HepG2 (cell line): ENCODE results near the gene TULP4. TPM values are rescaled to one million over a fixed set of nuclear protein-coding genes. Genes with fewer than 3 reads are reported as not detected.

Experiments used
- ATAC-seq: fragments of 200-7000 bp; cut with Tn5 transposase; 3 replicates; pipeline ENCODE4 v1.9.1; 2020; ENCODE audit warnings: mild to moderate bottlenecking, moderate library complexity
- BruUV-seq: library from RNA; stranded (reverse); fragments of 400-500 nt; replicated peaks from 2 replicates; lab custom pipeline; 2021; lab: Mats Ljungman, UMichigan
- CTCF ChIA-PET: fragments of 300-600 bp; formaldehyde crosslinking; extraction: SDS; loops from one replicate; lab custom pipeline; 2021; ENCODE audit warnings: low total read pairs, inconsistent platforms, low intra/inter-chr PET ratio; lab: Yijun Ruan, JAX
- POLR2A ChIA-PET: fragments of 350-600 bp; sonication (Branson Sonifier 250); formaldehyde crosslinking; loops from one replicate; lab custom pipeline; 2020; ENCODE audit warnings: antibody characterized with exemption, inconsistent platforms; lab: Yijun Ruan, JAX
- DNase-seq: peaks from one replicate; pipeline ENCODE4 v3.0.0-alpha.2; 2015; ENCODE audit warnings: low spot score
- FAIRE-seq: peaks from 3 replicates; lab custom pipeline; 2011; peaks lifted over from hg19 to GRCh38; lab: Jason Lieb, UNC
- H2AFZ ChIP-seq: one replicate; pipeline ENCODE4 v1.6.1; 2011; ENCODE audit warnings: low read length, inconsistent platforms
- H3K27ac ChIP-seq: fragments of 300-600 bp; 3 replicates; pipeline ENCODE4 v1.8.0; 2011; ENCODE audit warnings: mixed run types, mild to moderate bottlenecking, mixed read lengths, low read length, inconsistent platforms; ENCODE audit not compliant: insufficient read depth; ENCODE audit errors: extremely low read length
- H3K27me3 ChIP-seq, 2 experiments: fragments of 200-600 bp in 1 of 2; 2 replicates in 1 of 2; 3 replicates in 1 of 2; pipeline versions ENCODE4 v1.6.0 to v1.8.0; 2011; ENCODE audit warnings: low read length in 2 of 2, mild to moderate bottlenecking in 2 of 2, moderate library complexity in 2 of 2, inconsistent platforms in 1 of 2; ENCODE audit not compliant: insufficient read depth in 2 of 2, control insufficient read depth in 1 of 2
- H3K36me3 ChIP-seq, 2 experiments: fragments of 200-600 bp in 1 of 2; replicated peaks in 1 of 2; 2 replicates in 1 of 2; 3 replicates in 1 of 2; pipeline versions ENCODE4 v1.5.1 to v1.8.0; 2011; ENCODE audit warnings: low read length in 2 of 2, inconsistent platforms in 1 of 2; ENCODE audit not compliant: insufficient read depth in 2 of 2, control insufficient read depth in 1 of 2
- H3K4me1 ChIP-seq: 2 replicates; pipeline ENCODE4 v1.5.1; 2012; ENCODE audit warnings: low read length, inconsistent platforms; ENCODE audit not compliant: insufficient read depth
- H3K4me2 ChIP-seq: 2 replicates; pipeline ENCODE4 v1.6.0; 2011; ENCODE audit warnings: low read depth, low read length, inconsistent platforms
- H3K4me3 ChIP-seq, 3 experiments: fragments of 200-600 bp in 1 of 3; sonication (generic), shearing (Covaris generic) in 1 of 3; replicated peaks in 1 of 3; 2 replicates each; pipeline ENCODE4 v1.5.1; 2011 to 2016; ENCODE audit warnings: low read length in 3 of 3, inconsistent platforms in 2 of 3, low read depth in 2 of 3, mild to moderate bottlenecking in 2 of 3, control low read depth in 1 of 3, mixed read lengths in 1 of 3; ENCODE audit not compliant: insufficient read depth in 1 of 3
- H3K79me2 ChIP-seq: one replicate; pipeline ENCODE4 v1.6.1; 2011; ENCODE audit warnings: low read length, inconsistent platforms; ENCODE audit not compliant: insufficient read depth
- H3K9ac ChIP-seq: 2 replicates; pipeline ENCODE4 v1.6.0; 2011; ENCODE audit warnings: mild to moderate bottlenecking, low read depth, low read length, inconsistent platforms; ENCODE audit not compliant: insufficient read depth
- H3K9me3 ChIP-seq: 2 replicates; pipeline ENCODE4 v1.5.1; 2012; ENCODE audit warnings: mild to moderate bottlenecking, low read length
- H4K20me1 ChIP-seq: 2 replicates; pipeline ENCODE4 v1.6.0; 2011; ENCODE audit warnings: inconsistent platforms, mild to moderate bottlenecking, low read length, moderate library complexity; ENCODE audit not compliant: insufficient read depth
- CBX5 ChIP-seq: sonication (generic); formaldehyde crosslinking; IDR thresholded peaks from 2 replicates; pipeline ENCODE4 v1.4.0; 2020; ENCODE audit warnings: missing genetic modification reagents, borderline replicate concordance
- CREB1 ChIP-seq, 2 experiments: fragments of 450-650 bp in 1 of 2; IDR thresholded peaks; 2 replicates each; pipeline ENCODE4 v1.6.1; 2016 to 2017; ENCODE audit warnings: control low read depth in 1 of 2, mild to moderate bottlenecking in 1 of 2, missing compliant biosample characterization in 1 of 2, missing genetic modification characterization in 1 of 2
- FIP1L1 ChIP-seq: fragments of 200-400 bp; formaldehyde crosslinking; IDR thresholded peaks from 2 replicates; pipeline ENCODE4 v1.6.1; 2018; ENCODE audit warnings: low read depth, mild to moderate bottlenecking, low read length, moderate library complexity, borderline replicate concordance; ENCODE audit not compliant: insufficient read depth
- KLF12 ChIP-seq: sonication (generic); formaldehyde crosslinking; IDR thresholded peaks from 2 replicates; pipeline ENCODE4 v1.4.0; 2020; ENCODE audit warnings: missing genetic modification reagents, borderline replicate concordance
- SP140L ChIP-seq: sonication (generic); formaldehyde crosslinking; IDR thresholded peaks from 2 replicates; pipeline ENCODE4 v1.4.0; 2020; ENCODE audit warnings: missing genetic modification reagents, borderline replicate concordance
- ZNF496 ChIP-seq: sonication (generic); formaldehyde crosslinking; IDR thresholded peaks from 2 replicates; pipeline ENCODE4 v1.8.1; 2023; ENCODE audit warnings: mild to moderate bottlenecking, moderate library complexity, missing genetic modification reagents; ENCODE audit not compliant: insufficient replicate concordance
- ZNF766 ChIP-seq: sonication (generic); formaldehyde crosslinking; IDR thresholded peaks from 2 replicates; pipeline ENCODE4 v1.5.0; 2020; ENCODE audit warnings: missing genetic modification reagents, borderline replicate concordance
- in situ Hi-C: cut with HindIII; loops from 2 replicates; pipeline ENCODE4 v1.10.0; 2017; ENCODE audit warnings: low pct_unique_long_range_greater_than_20kb; ENCODE audit not compliant: extremely low pct_ligation_motif_present
- intact Hi-C: fragments of 100-400 bp; cut with micrococcal nuclease; formaldehyde crosslinking; loops from one replicate; pipeline ENCODE4 v1.10.0; 2022; ENCODE audit not compliant: unreplicated experiment
- polyA plus RNA-seq, 8 experiments: library from polyadenylated mRNA; depleted of rRNA in 3 of 8; stranded (reverse) in 7 of 8; unstranded in 1 of 8; fragments of >200 nt; fragmentation: Illumina TruSeq in 4 of 8; extraction: Trizol in 4 of 8; gene quantifications; 2 replicates each; pipeline versions ENCODE4 v1.2.1 to v1.2.3, GENCODE V29; 2011 to 2016; ENCODE audit warnings: low read depth in 4 of 8, missing spikeins in 1 of 8, mixed read lengths in 1 of 8; ENCODE audit not compliant: insufficient read depth in 1 of 8
- total RNA-seq, 5 experiments: library from RNA; depleted of rRNA; stranded (reverse); fragments of >200 nt; fragmentation: Illumina TruSeq; extraction: Trizol; gene quantifications; 2 replicates each; pipeline ENCODE4 v1.2.3, GENCODE V29; 2016; ENCODE audit warnings: low read depth in 1 of 5
- TF ChIP-seq, protein P1 (sequence below): sonication (generic); formaldehyde crosslinking; IDR thresholded peaks from 2 replicates; pipeline ENCODE4 v1.4.0; 2020; ENCODE audit warnings: missing genetic modification reagents, mild to moderate bottlenecking, borderline replicate concordance
- TF ChIP-seq, protein P2 (sequence below): sonication (generic); formaldehyde crosslinking; IDR thresholded peaks from 2 replicates; pipeline ENCODE4 v1.9.0; 2021; ENCODE audit warnings: missing genetic modification reagents, borderline replicate concordance
- TF ChIP-seq, protein P3 (sequence below): sonication (generic); formaldehyde crosslinking; IDR thresholded peaks from 2 replicates; pipeline ENCODE4 v1.5.0; 2020; ENCODE audit warnings: missing genetic modification reagents
- TF ChIP-seq, protein P4 (sequence below): sonication (generic); formaldehyde crosslinking; IDR thresholded peaks from 2 replicates; pipeline ENCODE4 v1.4.0; 2020; ENCODE audit warnings: missing genetic modification reagents, borderline replicate concordance

Gene TULP4
- total and polyA plus RNA-seq, 2 of the 13 experiments (the other 11 are each of a cell fraction or from before 2014, with no cell fraction given), result 21.1 to 122 TPM

DNA sequence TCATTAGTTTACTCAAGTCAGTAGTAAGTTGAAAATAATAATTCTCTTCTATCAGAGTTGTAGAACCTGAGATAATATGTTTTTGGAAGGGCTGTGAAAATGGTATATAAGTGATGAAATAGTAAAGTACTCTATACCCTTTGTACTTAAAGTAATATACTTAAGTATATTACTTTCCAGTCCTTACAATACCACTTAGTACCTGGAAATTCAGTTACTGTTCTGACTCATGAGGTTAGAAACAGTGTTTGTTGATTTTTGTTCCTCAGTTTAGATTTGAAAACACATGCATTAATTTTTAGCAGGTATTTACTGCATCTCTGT, 10.1 kb downstream of the TULP4 start:
- Histone ChIP-seq H3K4me2 (peak overlapping the region; percentile 67), H3K9me3 (no peaks in the 10 kb centered on the region)
- CTCF ChIA-PET, result no interaction called here

More for the DNA sequence above, 10.1 kb downstream of the TULP4 start:
- FAIRE-seq (no peak), DNase-seq (no peak), ATAC-seq (no peak)
- Histone ChIP-seq H2AFZ (no peak overlapping the region), H3K36me3 (peaks cover 2 to 8% of the 10 kb centered on the region in 2 experiments; a peak in 2 of 5 replicates), H3K4me1 (peaks cover 65% of the 10 kb centered on the region), H3K27me3 (no peaks in the 10 kb centered on the region), H3K9ac (peak overlapping the region; percentile 67; the same call in 1 of the 2 replicates), H3K27ac (peak overlapping the region; percentile 91), H4K20me1 (no peaks in the 10 kb centered on the region), H3K79me2 (peaks cover 76% of the 10 kb centered on the region), H3K4me3 (peak overlapping the region in 1 of 3 experiments; percentile 43; a peak in 1 of 6 replicates)
- POLR2A ChIA-PET, result interaction anchor here (0.7 to 2.6 kb wide), 11 partner anchors 10 to 221 kb away, joined by 3 to 16 read pairs (median 4); no protein-coding TSS in a partner anchor
- BruUV-seq, result no TSS peak
- TF ChIP-seq CREB1 (IDR thresholded peaks at IDR 0.05) (no peak), CREB1 (CRISPR knock-in tag; IDR thresholded peaks at IDR 0.05) (no peak), ZNF766 (no peak), SP140L (CRISPR knock-in tag) (no peak), FIP1L1 (no peak), ZNF496 (no peak), KLF12 (CRISPR knock-in tag) (peak; percentile 69; the same call in 1 of the 2 replicates), CBX5 (CRISPR knock-in tag) (no peak)
- TF ChIP-seq, protein P1, sequence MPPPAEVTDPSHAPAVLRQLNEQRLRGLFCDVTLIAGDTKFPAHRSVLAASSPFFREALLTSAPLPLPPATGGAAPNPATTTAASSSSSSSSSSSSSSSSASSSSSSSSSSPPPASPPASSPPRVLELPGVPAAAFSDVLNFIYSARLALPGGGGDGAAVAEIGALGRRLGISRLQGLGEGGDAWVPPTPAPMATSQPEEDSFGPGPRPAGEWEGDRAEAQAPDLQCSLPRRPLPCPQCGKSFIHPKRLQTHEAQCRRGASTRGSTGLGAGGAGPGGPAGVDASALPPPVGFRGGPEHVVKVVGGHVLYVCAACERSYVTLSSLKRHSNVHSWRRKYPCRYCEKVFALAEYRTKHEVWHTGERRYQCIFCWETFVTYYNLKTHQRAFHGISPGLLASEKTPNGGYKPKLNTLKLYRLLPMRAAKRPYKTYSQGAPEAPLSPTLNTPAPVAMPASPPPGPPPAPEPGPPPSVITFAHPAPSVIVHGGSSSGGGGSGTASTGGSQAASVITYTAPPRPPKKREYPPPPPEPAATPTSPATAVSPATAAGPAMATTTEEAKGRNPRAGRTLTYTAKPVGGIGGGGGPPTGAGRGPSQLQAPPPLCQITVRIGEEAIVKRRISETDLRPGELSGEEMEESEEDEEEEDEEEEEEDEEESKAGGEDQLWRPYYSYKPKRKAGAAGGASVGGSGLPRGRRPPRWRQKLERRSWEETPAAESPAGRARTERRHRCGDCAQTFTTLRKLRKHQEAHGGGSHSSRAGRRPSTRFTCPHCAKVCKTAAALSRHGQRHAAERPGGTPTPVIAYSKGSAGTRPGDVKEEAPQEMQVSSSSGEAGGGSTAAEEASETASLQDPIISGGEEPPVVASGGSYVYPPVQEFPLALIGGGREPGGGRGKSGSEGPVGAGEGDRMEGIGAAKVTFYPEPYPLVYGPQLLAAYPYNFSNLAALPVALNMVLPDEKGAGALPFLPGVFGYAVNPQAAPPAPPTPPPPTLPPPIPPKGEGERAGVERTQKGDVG (CRISPR knock-in tag), result no peak
- TF ChIP-seq, protein P2, sequence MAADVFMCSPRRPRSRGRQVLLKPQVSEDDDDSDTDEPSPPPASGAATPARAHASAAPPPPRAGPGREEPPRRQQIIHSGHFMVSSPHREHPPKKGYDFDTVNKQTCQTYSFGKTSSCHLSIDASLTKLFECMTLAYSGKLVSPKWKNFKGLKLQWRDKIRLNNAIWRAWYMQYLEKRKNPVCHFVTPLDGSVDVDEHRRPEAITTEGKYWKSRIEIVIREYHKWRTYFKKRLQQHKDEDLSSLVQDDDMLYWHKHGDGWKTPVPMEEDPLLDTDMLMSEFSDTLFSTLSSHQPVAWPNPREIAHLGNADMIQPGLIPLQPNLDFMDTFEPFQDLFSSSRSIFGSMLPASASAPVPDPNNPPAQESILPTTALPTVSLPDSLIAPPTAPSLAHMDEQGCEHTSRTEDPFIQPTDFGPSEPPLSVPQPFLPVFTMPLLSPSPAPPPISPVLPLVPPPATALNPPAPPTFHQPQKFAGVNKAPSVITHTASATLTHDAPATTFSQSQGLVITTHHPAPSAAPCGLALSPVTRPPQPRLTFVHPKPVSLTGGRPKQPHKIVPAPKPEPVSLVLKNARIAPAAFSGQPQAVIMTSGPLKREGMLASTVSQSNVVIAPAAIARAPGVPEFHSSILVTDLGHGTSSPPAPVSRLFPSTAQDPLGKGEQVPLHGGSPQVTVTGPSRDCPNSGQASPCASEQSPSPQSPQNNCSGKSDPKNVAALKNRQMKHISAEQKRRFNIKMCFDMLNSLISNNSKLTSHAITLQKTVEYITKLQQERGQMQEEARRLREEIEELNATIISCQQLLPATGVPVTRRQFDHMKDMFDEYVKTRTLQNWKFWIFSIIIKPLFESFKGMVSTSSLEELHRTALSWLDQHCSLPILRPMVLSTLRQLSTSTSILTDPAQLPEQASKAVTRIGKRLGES (CRISPR knock-in tag), result no peak
- TF ChIP-seq, protein P3, sequence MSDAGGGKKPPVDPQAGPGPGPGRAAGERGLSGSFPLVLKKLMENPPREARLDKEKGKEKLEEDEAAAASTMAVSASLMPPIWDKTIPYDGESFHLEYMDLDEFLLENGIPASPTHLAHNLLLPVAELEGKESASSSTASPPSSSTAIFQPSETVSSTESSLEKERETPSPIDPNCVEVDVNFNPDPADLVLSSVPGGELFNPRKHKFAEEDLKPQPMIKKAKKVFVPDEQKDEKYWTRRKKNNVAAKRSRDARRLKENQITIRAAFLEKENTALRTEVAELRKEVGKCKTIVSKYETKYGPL, result peak; percentile 68; the same call in 1 of the 2 replicates
- TF ChIP-seq, protein P4, sequence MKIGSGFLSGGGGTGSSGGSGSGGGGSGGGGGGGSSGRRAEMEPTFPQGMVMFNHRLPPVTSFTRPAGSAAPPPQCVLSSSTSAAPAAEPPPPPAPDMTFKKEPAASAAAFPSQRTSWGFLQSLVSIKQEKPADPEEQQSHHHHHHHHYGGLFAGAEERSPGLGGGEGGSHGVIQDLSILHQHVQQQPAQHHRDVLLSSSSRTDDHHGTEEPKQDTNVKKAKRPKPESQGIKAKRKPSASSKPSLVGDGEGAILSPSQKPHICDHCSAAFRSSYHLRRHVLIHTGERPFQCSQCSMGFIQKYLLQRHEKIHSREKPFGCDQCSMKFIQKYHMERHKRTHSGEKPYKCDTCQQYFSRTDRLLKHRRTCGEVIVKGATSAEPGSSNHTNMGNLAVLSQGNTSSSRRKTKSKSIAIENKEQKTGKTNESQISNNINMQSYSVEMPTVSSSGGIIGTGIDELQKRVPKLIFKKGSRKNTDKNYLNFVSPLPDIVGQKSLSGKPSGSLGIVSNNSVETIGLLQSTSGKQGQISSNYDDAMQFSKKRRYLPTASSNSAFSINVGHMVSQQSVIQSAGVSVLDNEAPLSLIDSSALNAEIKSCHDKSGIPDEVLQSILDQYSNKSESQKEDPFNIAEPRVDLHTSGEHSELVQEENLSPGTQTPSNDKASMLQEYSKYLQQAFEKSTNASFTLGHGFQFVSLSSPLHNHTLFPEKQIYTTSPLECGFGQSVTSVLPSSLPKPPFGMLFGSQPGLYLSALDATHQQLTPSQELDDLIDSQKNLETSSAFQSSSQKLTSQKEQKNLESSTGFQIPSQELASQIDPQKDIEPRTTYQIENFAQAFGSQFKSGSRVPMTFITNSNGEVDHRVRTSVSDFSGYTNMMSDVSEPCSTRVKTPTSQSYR (CRISPR knock-in tag), result no peak
- in situ Hi-C loops, result no loop called here
- intact Hi-C loops, result loop anchor here (5.0 to 10.0 kb wide), 2 partner anchors 62 to 90 kb away; no protein-coding TSS in a partner anchor
